ENCODE data around the gene CACNA2D3.

GRCh38 chr3:54847361-54847760, 725.0 kb downstream of the CACNA2D3 start:
- TF ChIP-seq CTCF (IDR thresholded peaks at IDR 0.05) (no peak), RCOR1 (IDR thresholded peaks at IDR 0.05; ENCODE audit: low read depth, low read length) (no peak), CHD4 (IDR thresholded peaks at IDR 0.05; ENCODE audit: borderline replicate concordance) (no peak), POLR2A (IDR thresholded peaks at IDR 0.05; ENCODE audit: low read length) (no peak), RAD21 (conservative IDR thresholded peaks at IDR 0.05 in 1 of 2, IDR thresholded peaks at IDR 0.05 in 1 of 2) (no peak), PBX3 (IDR thresholded peaks at IDR 0.05) (no peak), ZSCAN20 (CRISPR knock-in tag; IDR thresholded peaks at IDR 0.05) (no peak), NR3C1 (IDR thresholded peaks at IDR 0.05) (no peak), PHF8 (IDR thresholded peaks at IDR 0.05; ENCODE audit: borderline replicate concordance, low read depth) (no peak), JUNB (IDR thresholded peaks at IDR 0.05) (no peak)
- TF ChIP-seq, protein P1, sequence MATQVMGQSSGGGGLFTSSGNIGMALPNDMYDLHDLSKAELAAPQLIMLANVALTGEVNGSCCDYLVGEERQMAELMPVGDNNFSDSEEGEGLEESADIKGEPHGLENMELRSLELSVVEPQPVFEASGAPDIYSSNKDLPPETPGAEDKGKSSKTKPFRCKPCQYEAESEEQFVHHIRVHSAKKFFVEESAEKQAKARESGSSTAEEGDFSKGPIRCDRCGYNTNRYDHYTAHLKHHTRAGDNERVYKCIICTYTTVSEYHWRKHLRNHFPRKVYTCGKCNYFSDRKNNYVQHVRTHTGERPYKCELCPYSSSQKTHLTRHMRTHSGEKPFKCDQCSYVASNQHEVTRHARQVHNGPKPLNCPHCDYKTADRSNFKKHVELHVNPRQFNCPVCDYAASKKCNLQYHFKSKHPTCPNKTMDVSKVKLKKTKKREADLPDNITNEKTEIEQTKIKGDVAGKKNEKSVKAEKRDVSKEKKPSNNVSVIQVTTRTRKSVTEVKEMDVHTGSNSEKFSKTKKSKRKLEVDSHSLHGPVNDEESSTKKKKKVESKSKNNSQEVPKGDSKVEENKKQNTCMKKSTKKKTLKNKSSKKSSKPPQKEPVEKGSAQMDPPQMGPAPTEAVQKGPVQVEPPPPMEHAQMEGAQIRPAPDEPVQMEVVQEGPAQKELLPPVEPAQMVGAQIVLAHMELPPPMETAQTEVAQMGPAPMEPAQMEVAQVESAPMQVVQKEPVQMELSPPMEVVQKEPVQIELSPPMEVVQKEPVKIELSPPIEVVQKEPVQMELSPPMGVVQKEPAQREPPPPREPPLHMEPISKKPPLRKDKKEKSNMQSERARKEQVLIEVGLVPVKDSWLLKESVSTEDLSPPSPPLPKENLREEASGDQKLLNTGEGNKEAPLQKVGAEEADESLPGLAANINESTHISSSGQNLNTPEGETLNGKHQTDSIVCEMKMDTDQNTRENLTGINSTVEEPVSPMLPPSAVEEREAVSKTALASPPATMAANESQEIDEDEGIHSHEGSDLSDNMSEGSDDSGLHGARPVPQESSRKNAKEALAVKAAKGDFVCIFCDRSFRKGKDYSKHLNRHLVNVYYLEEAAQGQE (IDR thresholded peaks at IDR 0.05) = no peak

Measured in A549 (cell line).